KMS-11 (cell line): ENCODE measurements around the gene ARMC5.

Source experiments
- H2AFZ ChIP-seq: fragments of 200-600 bp; sonication (generic); 2 replicates; pipeline ENCODE4 v1.6.1; 2016; ENCODE audit warnings: antibody characterized with exemption, mixed run types, low read depth
- H3K27ac ChIP-seq: fragments of 200-600 bp; sonication (generic); 2 replicates; pipeline ENCODE4 v1.6.1; 2016; ENCODE audit warnings: mild to moderate bottlenecking, mixed run types
- H3K27me3 ChIP-seq: fragments of 200-600 bp; sonication (generic); 2 replicates; pipeline ENCODE4 v1.6.1; 2017; ENCODE audit warnings: mild to moderate bottlenecking, low read depth, mixed run types, moderate library complexity; ENCODE audit not compliant: insufficient read depth
- H3K36me3 ChIP-seq: fragments of 200-600 bp; sonication (generic); 2 replicates; pipeline ENCODE4 v1.6.1; 2017; ENCODE audit warnings: mild to moderate bottlenecking, mixed run types; ENCODE audit not compliant: insufficient read depth
- H3K4me1 ChIP-seq: fragments of 200-600 bp; sonication (generic); 2 replicates; pipeline ENCODE4 v1.6.1; 2016; ENCODE audit warnings: mild to moderate bottlenecking, low read depth, mixed run types; ENCODE audit not compliant: poor library complexity, severe bottlenecking
- H3K4me2 ChIP-seq: fragments of 200-600 bp; sonication (generic); 2 replicates; pipeline ENCODE4 v1.7.0; 2016; ENCODE audit warnings: mild to moderate bottlenecking, mixed run types
- H3K4me3 ChIP-seq: fragments of 200-600 bp; sonication (generic); IDR thresholded peaks from 2 replicates; pipeline ENCODE4 v1.6.1; 2017; ENCODE audit warnings: low read depth, low read length, mixed read lengths; ENCODE audit not compliant: insufficient read depth
- H3K79me2 ChIP-seq: fragments of 200-600 bp; sonication (generic); 2 replicates; pipeline ENCODE4 v1.6.1; 2016; ENCODE audit warnings: low read depth, mixed run types; ENCODE audit not compliant: insufficient read depth
- H3K9ac ChIP-seq: fragments of 200-600 bp; sonication (generic); 2 replicates; pipeline ENCODE4 v1.6.1; 2016; ENCODE audit warnings: mild to moderate bottlenecking, mixed run types
- H4K20me1 ChIP-seq: fragments of 200-600 bp; sonication (generic); 2 replicates; pipeline ENCODE4 v1.6.1; 2016; ENCODE audit warnings: mild to moderate bottlenecking, mixed run types; ENCODE audit not compliant: insufficient read depth
- TF ChIP-seq, protein P1 (sequence below): fragments of 200-600 bp; sonication (generic); conservative IDR thresholded peaks from 2 replicates; pipeline ENCODE4 v1.6.1; 2017; ENCODE audit warnings: low read depth, mild to moderate bottlenecking, antibody characterized with exemption, low read length, moderate library complexity, mixed read lengths

ARMC5 gene

DNA sequence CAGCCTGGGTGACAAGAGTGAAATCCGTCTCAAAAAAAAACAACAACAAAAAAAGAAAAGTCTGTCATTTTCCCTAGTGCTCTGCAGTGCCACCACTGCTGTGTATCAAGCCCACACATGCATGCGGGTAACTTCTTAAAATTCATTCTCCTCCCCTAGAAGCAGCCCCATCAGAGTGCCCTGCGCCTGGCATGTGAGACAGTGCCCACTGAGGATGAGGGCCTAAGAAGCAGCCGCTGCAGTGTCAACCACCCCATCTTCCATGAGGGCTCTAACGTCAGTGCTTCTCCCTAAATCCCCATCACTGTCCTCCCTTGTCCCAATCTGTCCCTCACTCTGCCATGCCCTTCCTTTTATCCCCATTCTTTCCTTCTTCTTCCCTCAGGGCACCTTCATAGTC lies 41.4 kb upstream of the ARMC5 start:
- TF ChIP-seq, protein P1, sequence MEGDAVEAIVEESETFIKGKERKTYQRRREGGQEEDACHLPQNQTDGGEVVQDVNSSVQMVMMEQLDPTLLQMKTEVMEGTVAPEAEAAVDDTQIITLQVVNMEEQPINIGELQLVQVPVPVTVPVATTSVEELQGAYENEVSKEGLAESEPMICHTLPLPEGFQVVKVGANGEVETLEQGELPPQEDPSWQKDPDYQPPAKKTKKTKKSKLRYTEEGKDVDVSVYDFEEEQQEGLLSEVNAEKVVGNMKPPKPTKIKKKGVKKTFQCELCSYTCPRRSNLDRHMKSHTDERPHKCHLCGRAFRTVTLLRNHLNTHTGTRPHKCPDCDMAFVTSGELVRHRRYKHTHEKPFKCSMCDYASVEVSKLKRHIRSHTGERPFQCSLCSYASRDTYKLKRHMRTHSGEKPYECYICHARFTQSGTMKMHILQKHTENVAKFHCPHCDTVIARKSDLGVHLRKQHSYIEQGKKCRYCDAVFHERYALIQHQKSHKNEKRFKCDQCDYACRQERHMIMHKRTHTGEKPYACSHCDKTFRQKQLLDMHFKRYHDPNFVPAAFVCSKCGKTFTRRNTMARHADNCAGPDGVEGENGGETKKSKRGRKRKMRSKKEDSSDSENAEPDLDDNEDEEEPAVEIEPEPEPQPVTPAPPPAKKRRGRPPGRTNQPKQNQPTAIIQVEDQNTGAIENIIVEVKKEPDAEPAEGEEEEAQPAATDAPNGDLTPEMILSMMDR = no peak

DNA sequence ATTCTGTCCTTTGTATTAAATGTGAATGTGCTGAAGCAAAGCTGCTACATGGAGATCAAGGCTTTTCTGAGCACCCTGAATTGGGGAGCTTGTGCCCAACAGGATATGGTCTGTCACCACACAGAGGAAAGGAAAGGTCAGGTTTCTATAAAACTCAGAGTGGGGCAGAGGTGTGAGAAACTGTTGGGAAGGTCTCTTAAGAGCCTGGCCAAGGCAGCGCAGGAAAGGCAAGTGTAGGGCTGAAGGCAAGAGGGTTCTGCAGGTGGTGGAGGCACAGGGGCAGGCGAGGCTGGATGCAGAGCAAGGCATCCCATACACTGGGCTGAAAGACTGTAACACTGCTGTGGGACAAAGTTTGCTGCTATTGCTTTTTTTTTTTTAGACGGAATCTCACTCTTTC lies 39.3 kb upstream of the ARMC5 start:
- Histone ChIP-seq H3K27ac (no peak overlapping the region), H3K4me3 (no peak overlapping the region), H3K4me2 (no peak overlapping the region), H3K27me3 (no peaks in the 10 kb centered on the region), H2AFZ (no peak overlapping the region), H3K36me3 (no peaks in the 10 kb centered on the region), H3K4me1 (no peaks in the 10 kb centered on the region), H4K20me1 (no peaks in the 10 kb centered on the region), H3K79me2 (no peaks in the 10 kb centered on the region), H3K9ac (no peak overlapping the region)
- TF ChIP-seq, protein P1 = no peak

More for the DNA sequence above, 41.4 kb upstream of the ARMC5 start:
- H3K4me1 ChIP-seq = no peaks in the 10 kb centered on the region
- H3K4me3 ChIP-seq = no peak overlapping the region
- H3K9ac ChIP-seq = no peak overlapping the region
- no peaks in the 10 kb centered on the region for H3K79me2 ChIP-seq
- no peaks in the 10 kb centered on the region for H3K36me3 ChIP-seq
- no peaks in the 10 kb centered on the region for H3K27me3 ChIP-seq
- H2AFZ ChIP-seq = no peak overlapping the region
- no peak overlapping the region for H3K4me2 ChIP-seq
- H3K27ac ChIP-seq = no peak overlapping the region
- H4K20me1 ChIP-seq = no peaks in the 10 kb centered on the region

DNA sequence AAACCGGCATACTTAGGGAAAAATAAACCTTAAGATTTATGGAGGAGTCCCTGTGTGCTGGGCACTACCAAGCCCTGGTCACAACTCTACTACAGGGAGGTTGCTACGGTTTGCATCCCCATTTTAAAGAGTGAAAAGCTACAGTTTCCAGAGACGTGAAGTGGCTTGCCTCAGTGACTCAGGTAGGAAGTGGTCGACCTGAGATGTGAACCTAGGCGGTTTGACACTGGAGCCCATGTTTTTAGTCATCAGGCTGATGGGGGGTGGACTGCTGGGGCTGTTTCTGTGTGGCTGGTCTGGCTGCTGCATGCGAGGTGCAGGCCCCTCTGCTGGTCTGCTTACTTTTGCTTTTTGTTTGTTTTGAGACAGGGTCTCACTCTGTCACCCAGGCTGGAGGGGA lies 37.7 kb upstream of the ARMC5 start:
- Histone ChIP-seq H3K4me2 (no peak overlapping the region), H3K9ac (no peak overlapping the region), H4K20me1 (no peaks in the 10 kb centered on the region), H3K27ac (no peak overlapping the region), H3K79me2 (no peaks in the 10 kb centered on the region), H2AFZ (no peak overlapping the region), H3K36me3 (no peaks in the 10 kb centered on the region), H3K4me3 (no peak overlapping the region), H3K27me3 (no peaks in the 10 kb centered on the region), H3K4me1 (no peaks in the 10 kb centered on the region)
- TF ChIP-seq, protein P1 = no peak

DNA sequence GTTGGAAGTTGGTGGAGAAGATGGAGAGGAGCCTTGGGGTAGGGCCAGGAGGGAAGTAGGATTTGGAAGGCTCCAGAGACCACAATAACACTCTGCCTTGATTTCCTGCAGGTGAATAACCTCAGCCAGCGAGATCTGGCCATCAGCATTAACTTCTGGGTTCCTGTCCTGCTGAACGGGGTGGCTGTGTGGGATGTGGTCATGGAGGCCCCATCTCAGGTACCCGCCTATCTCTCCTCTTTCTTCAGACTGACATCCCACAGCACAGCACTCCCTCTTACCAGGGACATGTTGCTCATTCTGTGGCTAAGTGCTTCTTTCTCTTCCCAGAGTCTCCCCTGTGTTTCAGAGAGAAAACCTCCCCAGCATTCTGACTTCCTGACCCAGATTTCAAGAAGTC lies 36.1 kb upstream of the ARMC5 start:
- Histone ChIP-seq H2AFZ (no peak overlapping the region), H3K4me3 (no peak overlapping the region), H3K4me2 (no peak overlapping the region), H4K20me1 (no peaks in the 10 kb centered on the region), H3K36me3 (no peaks in the 10 kb centered on the region), H3K27me3 (no peaks in the 10 kb centered on the region), H3K79me2 (no peaks in the 10 kb centered on the region), H3K9ac (no peak overlapping the region), H3K4me1 (no peaks in the 10 kb centered on the region), H3K27ac (no peak overlapping the region)
- TF ChIP-seq, protein P1 = no peak
